NOMO-1 (cell line): ENCODE results near the gene ZSCAN1.

Experiments
- DNase-seq, 2 experiments: peaks; one replicate each; lab custom pipeline; 2025; ENCODE audit not compliant: unreplicated experiment in 2 of 2; lab: John Stamatoyannopoulos, UW

ZSCAN1 gene

DNA sequence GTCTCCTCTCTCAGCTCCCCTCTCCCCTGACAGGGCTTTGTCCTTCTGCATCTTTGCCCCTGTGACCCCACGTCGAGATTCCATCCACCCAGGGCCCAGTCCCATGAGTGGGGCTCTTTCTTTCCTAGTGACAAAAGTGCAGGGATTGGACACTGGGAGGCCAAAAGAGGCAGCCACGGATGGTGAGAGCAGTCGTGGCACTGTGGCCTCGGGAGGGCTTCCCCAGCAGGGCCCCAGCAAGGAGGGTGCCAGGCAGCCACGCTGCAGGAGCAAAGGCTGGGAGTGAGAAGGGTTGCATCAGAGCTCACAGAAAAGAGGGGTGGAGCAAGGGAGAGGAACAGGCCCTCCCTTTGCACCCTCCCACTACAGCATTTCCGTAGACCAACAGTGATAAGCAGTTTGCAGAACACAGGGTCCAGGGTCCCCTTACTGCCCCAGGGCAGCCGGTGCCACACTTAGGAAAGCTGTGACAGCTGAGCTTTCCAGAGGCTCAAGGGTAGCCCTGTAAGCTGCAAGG, 4.9 kb downstream of the ZSCAN1 start:
- DNase-seq, result no peak

GRCh38 chr19:58040751-58041525, 7.1 kb downstream of the ZSCAN1 start:
- no peak for DNase-seq

DNA sequence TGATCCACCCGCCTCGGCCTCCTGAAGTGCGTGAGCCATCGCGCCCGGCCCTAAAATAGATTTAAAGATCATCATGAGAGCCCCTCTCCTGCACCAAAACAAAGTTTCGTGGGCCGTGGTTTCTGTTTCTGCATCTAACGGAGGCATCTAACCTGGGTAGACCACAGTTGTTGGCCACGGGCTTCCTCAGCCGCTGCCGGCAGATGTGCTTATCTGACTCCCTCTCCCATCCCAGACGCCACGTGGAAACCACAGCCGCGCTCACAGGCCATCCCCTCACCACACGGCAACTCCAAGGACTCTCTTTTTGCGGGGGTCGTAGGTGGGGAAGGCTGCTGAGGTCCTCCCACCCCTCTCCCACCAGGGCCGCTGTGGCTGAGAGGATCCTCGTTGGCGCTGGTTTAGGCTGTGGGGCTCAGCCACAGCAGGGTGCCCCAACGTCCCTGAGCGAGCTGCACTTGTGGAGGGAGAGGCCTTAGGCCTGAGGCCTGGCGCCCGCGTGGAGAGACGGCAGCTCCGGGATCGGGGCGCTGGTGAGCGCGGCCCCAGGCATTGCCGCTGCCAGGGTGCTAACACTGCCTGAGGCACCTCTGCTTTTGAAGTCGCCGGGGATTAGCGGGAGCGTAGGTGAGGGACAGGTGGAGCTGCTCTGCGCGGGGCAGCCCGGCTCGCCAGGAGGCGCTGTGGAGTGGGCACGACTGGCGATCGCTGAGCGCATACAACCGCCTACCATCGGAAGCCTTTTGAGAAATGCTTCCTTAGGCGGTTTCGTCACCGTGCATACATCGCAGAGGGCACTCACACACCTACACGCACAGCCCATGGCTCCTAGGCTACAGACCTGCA, 8.9 kb downstream of the ZSCAN1 start:
- no peak for DNase-seq

- no peak for DNase-seq
Observed at GRCh38 chr19:58044391-58044790, 10.6 kb downstream of the ZSCAN1 start.

GRCh38 chr19:58044886-58045285, 11.1 kb downstream of the ZSCAN1 start:
- no peak for DNase-seq

DNA sequence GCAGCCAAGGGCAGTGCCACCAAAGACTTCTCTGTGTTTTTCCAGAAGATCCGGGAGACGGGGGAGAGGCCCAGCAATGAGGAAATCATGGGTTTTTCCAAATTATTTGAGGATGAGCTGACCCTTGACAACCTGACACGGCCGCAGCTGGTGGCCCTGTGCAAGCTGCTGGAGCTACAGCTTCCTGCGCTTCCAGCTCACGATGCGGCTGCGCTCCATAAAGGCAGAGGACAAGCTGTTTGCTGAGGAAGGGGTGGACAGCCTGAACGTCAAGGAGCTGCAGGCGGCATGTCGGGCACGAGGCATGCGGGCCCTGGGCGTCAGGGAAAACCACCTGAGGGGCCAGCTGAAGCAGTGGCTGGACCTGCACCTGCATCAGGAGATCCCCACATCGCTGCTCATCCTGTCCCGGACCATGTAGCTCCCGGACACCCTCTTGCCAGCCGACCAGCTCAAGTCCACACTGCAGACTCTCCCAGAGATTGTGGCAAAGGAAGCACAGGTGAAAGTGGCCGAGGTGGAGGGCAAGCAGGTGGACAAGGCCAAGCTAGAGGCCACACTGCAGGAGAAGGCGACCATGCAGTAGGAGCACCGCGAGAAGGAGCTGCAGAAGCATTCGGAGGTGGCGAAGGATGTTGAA, 11.7 kb downstream of the ZSCAN1 start:
- DNase-seq, result no peak

DNA sequence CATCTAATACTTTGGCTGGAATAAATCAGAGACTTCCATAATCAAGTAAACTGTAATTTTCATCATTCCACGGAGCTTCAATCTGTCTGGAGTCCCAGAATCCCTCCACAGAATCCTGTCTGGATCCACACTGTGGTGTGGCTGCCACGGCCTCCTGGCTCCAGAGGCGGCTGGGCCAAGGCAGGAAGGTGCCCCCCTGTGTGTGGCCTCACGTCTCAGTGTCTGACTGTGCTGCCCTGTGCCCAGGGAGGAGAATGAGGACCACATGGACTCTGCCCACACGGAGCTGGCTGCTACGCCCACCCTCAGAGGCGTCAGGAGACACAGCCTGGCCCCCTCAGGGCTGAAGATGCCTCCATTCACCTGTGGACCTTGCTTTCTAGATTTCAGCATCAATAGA, 13.0 kb downstream of the ZSCAN1 start:
- no peak for DNase-seq

DNA sequence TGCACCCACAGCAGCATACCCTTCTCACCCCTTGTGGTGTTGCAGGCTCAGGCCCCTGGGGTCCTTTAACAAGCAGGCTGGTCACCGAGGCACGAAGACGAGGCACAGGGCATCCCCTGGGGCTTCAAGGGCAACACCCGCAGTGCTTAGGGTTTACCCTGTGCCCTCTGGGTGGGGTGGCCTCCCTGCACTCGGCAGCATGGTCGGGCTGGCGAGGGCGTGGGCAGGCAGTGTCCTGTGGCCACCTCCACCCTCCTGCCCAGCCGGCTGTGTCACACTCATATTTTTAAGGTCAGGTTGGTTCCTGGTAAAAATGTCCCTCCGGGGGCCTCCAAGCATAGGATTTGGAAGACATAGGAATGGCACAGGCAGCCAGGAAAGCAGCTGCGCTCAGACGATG, 13.8 kb downstream of the ZSCAN1 start:
- DNase-seq, result no peak

- DNase-seq, result no peak
Observed at GRCh38 chr19:58052256-58052655, 18.4 kb downstream of the ZSCAN1 start.

DNA sequence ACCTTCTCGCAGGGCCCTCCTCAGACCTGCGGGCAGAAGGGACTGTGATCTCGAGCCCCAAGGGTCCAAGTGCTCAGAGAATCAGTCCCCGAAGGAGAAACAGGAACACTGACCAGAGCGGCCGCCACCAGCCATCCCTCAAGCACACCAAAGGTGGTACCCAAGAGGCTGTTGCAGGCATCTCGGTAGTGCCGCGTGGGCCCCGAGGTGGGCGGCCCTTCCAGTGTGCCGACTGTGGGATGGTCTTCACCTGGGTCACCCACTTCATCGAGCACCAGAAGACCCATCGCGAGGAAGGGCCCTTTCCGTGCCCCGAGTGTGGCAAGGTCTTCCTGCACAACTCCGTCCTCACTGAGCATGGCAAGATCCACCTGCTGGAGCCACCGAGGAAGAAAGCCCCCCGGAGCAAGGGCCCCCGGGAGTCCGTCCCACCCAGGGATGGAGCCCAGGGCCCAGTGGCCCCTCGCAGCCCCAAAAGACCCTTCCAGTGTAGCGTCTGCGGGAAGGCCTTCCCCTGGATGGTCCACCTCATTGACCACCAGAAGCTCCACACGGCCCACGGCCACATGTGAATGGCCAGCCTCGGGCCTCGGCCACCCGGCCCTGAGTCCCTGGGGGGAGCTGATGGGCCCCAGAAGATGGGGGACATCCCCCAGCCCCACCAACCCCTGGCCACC, 19.8 kb downstream of the ZSCAN1 start:
- DNase-seq, result no peak

GRCh38 chr19:58054901-58055874, 21.4 kb downstream of the ZSCAN1 start:
- no peak for DNase-seq

DNA sequence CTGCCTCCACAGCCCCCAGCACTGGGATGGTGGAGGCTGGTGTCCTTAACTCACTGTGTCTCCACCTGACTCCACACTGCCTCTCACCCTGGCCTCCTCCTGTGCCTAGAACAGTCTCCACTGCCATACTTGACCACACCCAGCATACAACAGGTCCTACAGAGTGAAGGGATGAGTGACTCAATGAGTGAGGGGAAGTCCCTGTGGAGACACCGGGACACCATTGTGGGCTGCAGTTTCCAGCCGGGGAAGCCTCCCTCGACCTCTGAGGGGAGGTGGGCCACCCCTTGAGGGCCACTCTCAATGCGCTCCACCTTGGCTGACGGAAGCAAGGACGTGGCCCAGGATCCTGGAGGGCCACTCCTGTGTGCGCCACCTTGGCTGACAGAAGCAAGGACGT, 22.4 kb downstream of the ZSCAN1 start:
- DNase-seq, result no peak

DNA sequence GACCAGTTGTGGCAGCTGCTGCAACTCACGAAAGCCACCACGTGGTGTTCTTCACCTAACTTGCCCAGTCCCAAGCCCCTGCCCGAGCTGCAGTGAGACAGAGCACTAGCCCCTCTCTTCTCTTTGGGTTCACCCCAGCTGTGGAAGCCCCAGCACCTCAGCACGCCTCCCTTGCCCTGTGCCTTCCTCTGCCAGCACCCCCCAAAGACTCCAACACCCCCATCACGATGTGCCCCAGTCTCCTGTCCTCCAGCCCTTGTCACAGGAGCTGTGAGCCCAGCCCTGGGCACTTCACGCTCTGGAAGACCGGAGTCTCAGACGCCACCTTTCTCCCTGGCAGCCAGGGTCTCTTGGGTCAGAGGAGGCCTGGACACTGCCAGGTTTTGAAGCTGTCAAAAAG, 23.0 kb downstream of the ZSCAN1 start:
- no peak for DNase-seq

GRCh38 chr19:58058467-58058866, 24.6 kb downstream of the ZSCAN1 start:
- no peak for DNase-seq

DNA sequence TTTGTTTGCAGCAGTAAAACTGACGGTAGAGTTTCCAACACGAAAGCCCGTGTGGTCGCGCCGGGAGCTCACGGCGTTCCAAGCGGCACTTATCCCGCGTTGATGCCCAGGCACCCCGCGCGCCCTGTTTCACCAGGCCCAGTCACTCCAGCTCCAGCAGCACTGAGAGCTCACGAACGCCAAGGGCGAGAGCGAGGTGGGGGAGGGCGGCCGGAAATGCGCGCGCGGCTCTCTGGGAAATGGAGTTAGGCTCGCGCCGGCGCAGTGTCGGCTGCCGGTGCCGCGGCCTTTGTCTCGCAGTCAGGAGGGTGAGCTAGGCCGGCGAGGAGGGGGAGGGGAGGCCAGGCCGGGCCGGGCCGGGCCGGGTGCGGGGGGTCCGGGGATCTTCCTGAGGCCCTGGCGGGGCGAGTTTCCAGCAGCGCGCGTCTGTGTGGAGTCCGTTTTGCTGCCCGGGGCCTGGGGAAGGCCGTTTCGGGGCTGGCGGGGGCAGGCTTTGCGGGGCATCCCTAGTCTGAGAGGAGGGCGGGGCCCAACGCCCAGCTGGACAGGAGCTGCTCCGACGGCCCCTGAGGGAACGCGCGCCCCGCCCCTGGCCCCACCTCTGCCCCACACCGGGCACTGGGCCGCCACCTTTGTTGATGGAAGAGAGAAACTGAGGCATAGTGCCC, 25.3 kb downstream of the ZSCAN1 start, which contains the start of gene ZNF135:
ZNF135 (plus strand) TSS at position 280 of the 668 bp plus-strand sequence. CDS start 721 bp downstream, outside the sequence.
- no peak for DNase-seq

DNA sequence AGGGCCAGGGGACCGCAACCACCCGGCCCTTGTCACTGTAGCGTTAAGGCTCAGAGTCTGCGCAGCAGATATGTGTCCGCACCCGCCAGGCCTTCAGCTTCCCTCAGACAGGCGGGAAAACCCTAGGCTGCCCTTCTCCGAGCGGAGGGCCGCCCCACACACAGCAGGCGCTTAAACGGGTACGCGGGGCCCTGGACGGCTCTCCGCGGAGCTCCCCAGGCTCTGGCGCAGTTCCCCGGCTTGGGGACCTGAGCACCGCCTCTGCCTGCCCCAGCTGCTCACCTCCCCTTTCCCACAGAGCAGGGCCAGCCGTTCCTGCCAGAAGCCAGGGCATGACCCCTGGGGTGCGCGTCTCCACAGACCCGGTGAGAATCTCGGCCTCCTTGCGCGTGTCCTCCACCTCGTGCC, 25.9 kb downstream of the ZSCAN1 start:
- no peak for DNase-seq

GRCh38 chr19:58060231-58060630, 26.4 kb downstream of the ZSCAN1 start:
- DNase-seq, result no peak

GRCh38 chr19:58063712-58064111, 29.9 kb downstream of the ZSCAN1 start:
- DNase-seq, result no peak
